Mesenteric fat pad (tissue), 1 donor: ENCODE results near the gene ZNF277. TPM values are rescaled to one million over a fixed set of nuclear protein-coding genes. Genes with fewer than 3 reads are reported as not detected.
"Not testable (repeated sequence)": the region's sequence is repeated elsewhere in the genome, so short reads cannot be mapped to it uniquely, and the experiment has no call there.

ENCODE experiments used
- DNase-seq: peaks from one replicate; pipeline ENCODE4 v3.0.0-alpha.2; 2020; ENCODE audit warnings: low spot score
- total RNA-seq: library from RNA; stranded (reverse); fragmentation: NEBNext Ultra II Directional; extraction: Animal tissue kit (Norgen Biotek cat#: 25700); gene quantifications from one replicate; pipeline ENCODE4 v1.2.1, GENCODE V29; 2021
- donor health status: DM: yes; HTN: yes; CAD: no.

The ZNF277 gene
- total RNA-seq, 1 donor from 2014 or later = 10.6 TPM

- DNase-seq = no peak
Observed at GRCh38 chr7:112385516-112385915, 179.0 kb downstream of the ZNF277 start.

GRCh38 chr7:112386619-112387018 is 180.1 kb downstream of the ZNF277 start:
- DNase-seq = no peak

- DNase-seq = no peak
Observed at GRCh38 chr7:112390167-112390566, 183.7 kb downstream of the ZNF277 start.

GRCh38 chr7:112391079-112391821 is 184.8 kb downstream of the ZNF277 start:
- DNase-seq = not testable (repeated sequence)

GRCh38 chr7:112391841-112392286 is 185.4 kb downstream of the ZNF277 start:
- DNase-seq = not testable (repeated sequence)

Other genes with a start within 250 kb of the ZNF277 start
- gene DOCK4, start 296 bp upstream of the ZNF277 start, total RNA-seq = 40.9 TPM
- gene IFRD1, start 243.8 kb downstream of the ZNF277 start, total RNA-seq = 82.6 TPM